ENCODE results near the gene ZBTB20.

DNA sequence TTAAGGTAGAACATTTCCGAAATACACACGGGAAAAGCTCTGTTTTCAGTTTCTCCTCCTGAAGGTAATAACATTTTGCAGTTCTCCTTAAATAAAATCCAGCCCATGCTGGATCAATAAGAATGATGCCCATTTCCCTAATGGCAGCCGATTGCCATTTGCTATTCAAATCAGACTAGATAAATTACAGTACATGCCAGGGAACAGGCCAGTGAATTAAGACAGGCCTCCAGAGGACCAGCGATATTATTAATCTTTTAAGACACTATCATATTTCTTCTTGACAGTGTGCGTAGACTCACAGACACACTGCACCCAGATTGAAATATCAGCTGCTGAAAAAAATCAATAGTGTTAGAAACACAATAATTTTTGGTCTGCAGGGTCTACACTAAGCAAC, 431.0 kb downstream of the ZBTB20 start:
- TF ChIP-seq, protein P1, sequence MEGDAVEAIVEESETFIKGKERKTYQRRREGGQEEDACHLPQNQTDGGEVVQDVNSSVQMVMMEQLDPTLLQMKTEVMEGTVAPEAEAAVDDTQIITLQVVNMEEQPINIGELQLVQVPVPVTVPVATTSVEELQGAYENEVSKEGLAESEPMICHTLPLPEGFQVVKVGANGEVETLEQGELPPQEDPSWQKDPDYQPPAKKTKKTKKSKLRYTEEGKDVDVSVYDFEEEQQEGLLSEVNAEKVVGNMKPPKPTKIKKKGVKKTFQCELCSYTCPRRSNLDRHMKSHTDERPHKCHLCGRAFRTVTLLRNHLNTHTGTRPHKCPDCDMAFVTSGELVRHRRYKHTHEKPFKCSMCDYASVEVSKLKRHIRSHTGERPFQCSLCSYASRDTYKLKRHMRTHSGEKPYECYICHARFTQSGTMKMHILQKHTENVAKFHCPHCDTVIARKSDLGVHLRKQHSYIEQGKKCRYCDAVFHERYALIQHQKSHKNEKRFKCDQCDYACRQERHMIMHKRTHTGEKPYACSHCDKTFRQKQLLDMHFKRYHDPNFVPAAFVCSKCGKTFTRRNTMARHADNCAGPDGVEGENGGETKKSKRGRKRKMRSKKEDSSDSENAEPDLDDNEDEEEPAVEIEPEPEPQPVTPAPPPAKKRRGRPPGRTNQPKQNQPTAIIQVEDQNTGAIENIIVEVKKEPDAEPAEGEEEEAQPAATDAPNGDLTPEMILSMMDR (IDR thresholded peaks at IDR 0.05; ENCODE audit: low read length), result no peak
- TF ChIP-seq EZH2 (optimal IDR thresholded peaks at IDR 0.05; ENCODE audit: low read depth, low read length) (no peak), EZH2phosphoT487 (IDR thresholded peaks at IDR 0.05; ENCODE audit: low read length) (no peak)

Measured in MM.1S (cell line).